HCT116 (cell line): ENCODE results near the gene PTGES2. TPM values are rescaled to one million over a fixed set of nuclear protein-coding genes. Genes with fewer than 3 reads are reported as not detected.

Experiments
- ATAC-seq: fragments of 200-7000 bp; cut with Tn5 transposase; 2 replicates; pipeline ENCODE4 v1.9.1; 2020; ENCODE audit warnings: mild to moderate bottlenecking, moderate library complexity
- BruUV-seq: library from RNA; stranded (reverse); fragments of 400-500 nt; replicated peaks from 2 replicates; lab custom pipeline; 2021; lab: Mats Ljungman, UMichigan
- CTCF ChIA-PET: fragments of 300-600 bp; sonication (Branson Sonifier 250); formaldehyde crosslinking; loops from one replicate; lab custom pipeline; 2021; ENCODE audit warnings: antibody characterized with exemption; lab: Charles Lee
- POLR2A ChIA-PET: fragments of 300-600, 350-600 bp; sonication (Branson Sonifier 250); formaldehyde crosslinking; loops from one replicate; lab custom pipeline; 2021; ENCODE audit warnings: antibody characterized with exemption; lab: Charles Lee
- RAD21 ChIA-PET, 2 experiments: fragments of 300-600 bp; sonication (Branson Sonifier 250); formaldehyde crosslinking; loops; one replicate each; lab custom pipeline; 2023; ENCODE audit warnings: low total read pairs in 2 of 2; ENCODE audit not compliant: uncharacterized antibody in 2 of 2, unreplicated experiment in 2 of 2, low non-redundant PET in 1 of 2; lab: Charles Lee
- DNase-seq: peaks from one replicate; pipeline ENCODE4 v3.0.0-alpha.2; 2010; ENCODE audit warnings: low read depth, low spot score
- H2AFZ ChIP-seq: fragments of 200-600 bp; shearing (Covaris generic), sonication (generic); 2 replicates; pipeline ENCODE4 v1.6.1; 2017; ENCODE audit warnings: low read depth, mixed run types, mixed read lengths, antibody characterized with exemption, low read length; ENCODE audit not compliant: poor library complexity, severe bottlenecking
- H3K27ac ChIP-seq: 2 replicates; pipeline ENCODE4 v1.5.1; 2012; ENCODE audit warnings: low read depth, low read length
- H3K27me3 ChIP-seq: fragments of 200-600 bp; sonication (generic); 2 replicates; pipeline ENCODE4 v1.6.1; 2016; ENCODE audit warnings: mixed run types, low read length, mixed read lengths; ENCODE audit not compliant: insufficient read depth
- H3K36me3 ChIP-seq, 2 experiments: fragments of 200-500 bp in 1 of 2; fragments of 200-600 bp in 1 of 2; sonication (Bioruptor generic) in 1 of 2; sonication (generic) in 1 of 2; 2 replicates each; pipeline versions ENCODE4 v1.5.1 to v1.6.1; 2014 to 2016; ENCODE audit warnings: low read length in 2 of 2, inconsistent platforms in 1 of 2, mixed read lengths in 1 of 2, mixed run types in 1 of 2; ENCODE audit not compliant: insufficient read depth in 2 of 2, control insufficient read depth in 1 of 2
- H3K4me1 ChIP-seq, 2 experiments: fragments of 200-600 bp in 1 of 2; sonication (generic) in 1 of 2; 2 replicates each; pipeline versions ENCODE4 v1.5.1 to v1.6.1; 2012 to 2017; ENCODE audit warnings: low read length in 2 of 2, inconsistent platforms in 1 of 2, mild to moderate bottlenecking in 1 of 2, mixed read lengths in 1 of 2, mixed run types in 1 of 2, moderate library complexity in 1 of 2; ENCODE audit not compliant: insufficient read depth in 2 of 2, control insufficient read depth in 1 of 2
- H3K4me2 ChIP-seq: fragments of 200-600 bp; sonication (generic); 2 replicates; pipeline ENCODE4 v1.6.1; 2017; ENCODE audit warnings: mixed run types, low read length, mixed read lengths
- H3K4me3 ChIP-seq, 2 experiments: fragments of 200-600 bp in 1 of 2; sonication (generic) in 1 of 2; replicated peaks in 1 of 2; 2 replicates each; pipeline ENCODE4 v1.5.1; 2011 to 2016; ENCODE audit warnings: low read length in 2 of 2, control low read depth in 1 of 2, low read depth in 1 of 2, mild to moderate bottlenecking in 1 of 2, mixed read lengths in 1 of 2, mixed run types in 1 of 2
- H3K79me2 ChIP-seq: fragments of 200-600 bp; sonication (generic); 2 replicates; pipeline ENCODE4 v1.6.1; 2017; ENCODE audit warnings: mild to moderate bottlenecking, mixed run types, low read length, moderate library complexity, mixed read lengths; ENCODE audit not compliant: insufficient read depth
- H3K9ac ChIP-seq: fragments of 200-600 bp; sonication (generic); 2 replicates; pipeline ENCODE4 v1.6.1; 2016; ENCODE audit warnings: low read length, mixed read lengths
- H3K9me2 ChIP-seq: fragments of 200-600 bp; sonication (generic), shearing (Covaris generic); 2 replicates; pipeline ENCODE4 v1.6.1; 2017; ENCODE audit warnings: mixed run types, mild to moderate bottlenecking, moderate library complexity; ENCODE audit not compliant: insufficient read depth
- H3K9me3 ChIP-seq, 2 experiments: fragments of 200-500 bp in 1 of 2; fragments of 200-600 bp in 1 of 2; sonication (Bioruptor generic) in 1 of 2; sonication (generic) in 1 of 2; 2 replicates each; pipeline ENCODE4 v1.6.1; 2014 to 2017; ENCODE audit warnings: low read length in 2 of 2, mixed read lengths in 2 of 2, inconsistent platforms in 1 of 2, low read depth in 1 of 2, mild to moderate bottlenecking in 1 of 2, mixed run types in 1 of 2, moderate library complexity in 1 of 2; ENCODE audit not compliant: control insufficient read depth in 1 of 2, insufficient read depth in 1 of 2
- H4K20me1 ChIP-seq: fragments of 200-600 bp; sonication (generic), shearing (Covaris generic); 2 replicates; pipeline ENCODE4 v1.6.1; 2017; ENCODE audit warnings: mixed run types, mild to moderate bottlenecking, moderate library complexity; ENCODE audit not compliant: insufficient read depth
- EGR1 ChIP-seq: IDR thresholded peaks from 2 replicates; pipeline ENCODE4 v1.6.1; 2012; ENCODE audit warnings: low read depth
- EZH2phosphoT487 ChIP-seq: fragments of 200-600 bp; IDR thresholded peaks from 2 replicates; pipeline ENCODE4 v1.6.1; 2018; ENCODE audit warnings: antibody characterized with exemption, borderline replicate concordance
- ZBTB33 ChIP-seq: IDR thresholded peaks from 2 replicates; pipeline ENCODE4 v1.6.1; 2011; ENCODE audit warnings: mild to moderate bottlenecking, low read length, moderate library complexity; ENCODE audit not compliant: insufficient replicate concordance; ENCODE audit errors: extremely low read depth
- ZFX ChIP-seq: fragments of 450-650 bp; IDR thresholded peaks from 2 replicates; pipeline ENCODE4 v1.6.1; 2017
- intact Hi-C: fragments of 100-400 bp; cut with micrococcal nuclease; formaldehyde crosslinking; loops from 2 replicates; pipeline ENCODE4 v1.10.0; 2022
- total RNA-seq: library from RNA; stranded (reverse); gene quantifications from one replicate; pipeline ENCODE4 v1.2.1, GENCODE V29; 2021; ENCODE audit not compliant: unreplicated experiment

Gene PTGES2
- total RNA-seq, 1 experiment from 2014 or later, result 148 TPM

GRCh38 chr9:128070874-128071273 lies 56.7 kb downstream of the PTGES2 start:
- ChIA-PET POLR2A (interaction anchor here (0.7 kb wide), 1 partner anchor 14 kb away, joined by 3 read pairs; no protein-coding TSS in a partner anchor), RAD21 (no interaction called here), CTCF (no interaction called here)
- Histone ChIP-seq H4K20me1 (no peaks in the 10 kb centered on the region), H3K9me3 (no peaks in the 10 kb centered on the region), H3K36me3 (no peaks in the 10 kb centered on the region), H3K9me2 (no peaks in the 10 kb centered on the region), H3K27ac (no peak overlapping the region), H3K4me2 (no peak overlapping the region), H3K4me1 (peaks cover 42 to 46% of the 10 kb centered on the region in 2 experiments), H3K27me3 (no peaks in the 10 kb centered on the region), H3K9ac (no peak overlapping the region), H3K79me2 (peaks cover 83% of the 10 kb centered on the region), H2AFZ (no peak overlapping the region), H3K4me3 (no peak overlapping the region)
- DNase-seq, result no peak
- ATAC-seq, result no peak
- intact Hi-C loops, result no loop called here
- BruUV-seq, result no TSS peak
- TF ChIP-seq ZBTB33 (no peak), EGR1 (no peak), ZFX (no peak), EZH2phosphoT487 (no peak)

Other genes starting within 250 kb of the PTGES2 start
- gene ST6GALNAC6, start 228.1 kb downstream of the PTGES2 start, total RNA-seq, result 24.5 TPM
- gene ST6GALNAC4, start 210.7 kb downstream of the PTGES2 start, total RNA-seq, result 49.4 TPM
- 37.6 TPM for gene PIP5KL1, start 197.0 kb downstream of the PTGES2 start, total RNA-seq
- gene DPM2, start 189.9 kb downstream of the PTGES2 start, total RNA-seq, result 54.6 TPM
- 44.2 TPM for gene EEIG1, start 146.7 kb downstream of the PTGES2 start, total RNA-seq
- 11.0 TPM for gene NAIF1, start 60.4 kb downstream of the PTGES2 start, total RNA-seq
- 15.3 TPM for gene SLC25A25, start 59.5 kb downstream of the PTGES2 start, total RNA-seq
- 9.2 TPM for gene LCN2, start 21.7 kb upstream of the PTGES2 start, total RNA-seq
- gene BBLN, start 32.5 kb upstream of the PTGES2 start, total RNA-seq, result 119 TPM
- 144 TPM for gene CIZ1, start 63.8 kb upstream of the PTGES2 start, total RNA-seq
- 12.0 TPM for gene DNM1, start 75.7 kb upstream of the PTGES2 start, total RNA-seq
- gene GOLGA2, start 148.3 kb upstream of the PTGES2 start, total RNA-seq, result 67.0 TPM
- 22.4 TPM for gene SWI5, start 148.5 kb upstream of the PTGES2 start, total RNA-seq
- 42.1 TPM for gene TRUB2, start 194.7 kb upstream of the PTGES2 start, total RNA-seq
- 45.8 TPM for gene COQ4, start 195.1 kb upstream of the PTGES2 start, total RNA-seq
- gene SLC27A4, start 212.8 kb upstream of the PTGES2 start, total RNA-seq, result 33.9 TPM
- 51.6 TPM for gene URM1, start 243.6 kb upstream of the PTGES2 start, total RNA-seq